Measurements from ENCODE around the gene F7. TPM values are rescaled to one million over a fixed set of nuclear protein-coding genes. Genes with fewer than 3 reads are reported as not detected.

Gene F7
- total and polyA plus RNA-seq, 2 donors (not counting 1 experiment from before 2014, with no cell fraction given), result not detected

- Histone ChIP-seq H3K9me3 (ENCODE audit: control extremely low read depth in 1 of 3, control insufficient read depth in 2 of 3, insufficient read depth in 1 of 3, low read length in 2 of 3) (no peaks in the 10 kb centered on the region), H3K27me3 (replicated peaks in 1 of 4; ENCODE audit: control extremely low read depth in 1 of 4, control insufficient read depth in 3 of 4, insufficient read depth in 4 of 4, low read length in 3 of 4) (no peaks in the 10 kb centered on the region), H3K36me3 (replicated peaks in 1 of 2; ENCODE audit: control extremely low read depth in 1 of 2, control insufficient read depth in 1 of 2, extremely low read depth in 1 of 2, insufficient read depth in 2 of 2, low read length in 1 of 2) (no peaks in the 10 kb centered on the region), H3K79me2 (ENCODE audit: control insufficient read depth, insufficient read depth, low read length) (no peaks in the 10 kb centered on the region), H3K4me1 (ENCODE audit: control insufficient read depth in 2 of 2, insufficient read depth in 2 of 2, low read length in 2 of 2) (no peaks in the 10 kb centered on the region), H4K20me1 (ENCODE audit: control insufficient read depth, insufficient read depth, low read length, poor library complexity, severe bottlenecking) (no peaks in the 10 kb centered on the region), H3K4me2 (replicated peaks; ENCODE audit: low read depth, low read length, poor library complexity, severe bottlenecking) (no peak overlapping the region), H2AFZ (ENCODE audit: insufficient read depth, low read depth, low read length, poor library complexity, severe bottlenecking) (no peak overlapping the region), H3K9ac (ENCODE audit: low read length) (no peak overlapping the region), H3K27ac (ENCODE audit: low read length in 2 of 2) (no peak overlapping the region), H3K4me3 (ENCODE audit: control extremely low read depth in 1 of 5, extremely low read depth in 1 of 5, insufficient read depth in 1 of 5, low read depth in 2 of 5, low read length in 4 of 5) (no peak overlapping the region)
- no peak overlapping the region for H3K4me3 Mint-ChIP-seq
- ATAC-seq (ENCODE audit: low read depth) (no peak), DNase-seq (no peak)
- H3K27ac Mint-ChIP-seq, result no peak overlapping the region
- H3K27me3 Mint-ChIP-seq, result peaks cover 4% of the 10 kb centered on the region
- no peak for TF ChIP-seq EZH2 (IDR thresholded peaks at IDR 0.05; ENCODE audit: borderline replicate concordance, insufficient read depth, low read depth, low read length, poor library complexity, severe bottlenecking)
- TF ChIP-seq, protein P1, sequence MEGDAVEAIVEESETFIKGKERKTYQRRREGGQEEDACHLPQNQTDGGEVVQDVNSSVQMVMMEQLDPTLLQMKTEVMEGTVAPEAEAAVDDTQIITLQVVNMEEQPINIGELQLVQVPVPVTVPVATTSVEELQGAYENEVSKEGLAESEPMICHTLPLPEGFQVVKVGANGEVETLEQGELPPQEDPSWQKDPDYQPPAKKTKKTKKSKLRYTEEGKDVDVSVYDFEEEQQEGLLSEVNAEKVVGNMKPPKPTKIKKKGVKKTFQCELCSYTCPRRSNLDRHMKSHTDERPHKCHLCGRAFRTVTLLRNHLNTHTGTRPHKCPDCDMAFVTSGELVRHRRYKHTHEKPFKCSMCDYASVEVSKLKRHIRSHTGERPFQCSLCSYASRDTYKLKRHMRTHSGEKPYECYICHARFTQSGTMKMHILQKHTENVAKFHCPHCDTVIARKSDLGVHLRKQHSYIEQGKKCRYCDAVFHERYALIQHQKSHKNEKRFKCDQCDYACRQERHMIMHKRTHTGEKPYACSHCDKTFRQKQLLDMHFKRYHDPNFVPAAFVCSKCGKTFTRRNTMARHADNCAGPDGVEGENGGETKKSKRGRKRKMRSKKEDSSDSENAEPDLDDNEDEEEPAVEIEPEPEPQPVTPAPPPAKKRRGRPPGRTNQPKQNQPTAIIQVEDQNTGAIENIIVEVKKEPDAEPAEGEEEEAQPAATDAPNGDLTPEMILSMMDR (IDR thresholded peaks at IDR 0.05), result no peak
- intact Hi-C loops (cut with micrococcal nuclease), result no loop called here
- H3K4me1 Mint-ChIP-seq, result no peaks in the 10 kb centered on the region
- H3K9me3 Mint-ChIP-seq (ENCODE audit: insufficient read depth), result no peaks in the 10 kb centered on the region
- POLR2A ChIA-PET, result no interaction called here
- WGBS (ENCODE audit: insufficient coverage), result 94% methylated on average over 15 of the region's 16 CpGs
- CTCF ChIA-PET, result no interaction called here
Observed at GRCh38 chr13:113119166-113119821, 13.7 kb downstream of the F7 start.

DNA sequence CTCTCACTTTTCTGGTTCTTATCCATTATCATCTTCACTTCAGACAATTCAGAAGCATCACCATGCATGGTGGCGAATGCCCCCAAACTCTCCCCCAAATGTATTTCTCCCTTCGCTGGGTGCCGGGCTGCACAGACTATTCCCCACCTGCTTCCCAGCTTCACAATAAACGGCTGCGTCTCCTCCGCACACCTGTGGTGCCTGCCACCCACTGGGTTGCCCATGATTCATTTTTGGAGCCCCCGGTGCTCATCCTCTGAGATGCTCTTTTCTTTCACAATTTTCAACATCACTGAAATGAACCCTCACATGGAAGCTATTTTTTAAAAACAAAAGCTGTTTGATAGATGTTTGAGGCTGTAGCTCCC is 14.2 kb downstream of the F7 start:
- no peaks in the 10 kb centered on the region for H3K9me3 Mint-ChIP-seq (ENCODE audit: insufficient read depth)
- H3K9ac ChIP-seq (ENCODE audit: low read length), result no peak overlapping the region
- H3K36me3 ChIP-seq (replicated peaks in 1 of 2; ENCODE audit: control extremely low read depth in 1 of 2, control insufficient read depth in 1 of 2, extremely low read depth in 1 of 2, insufficient read depth in 2 of 2, low read length in 1 of 2), result no peaks in the 10 kb centered on the region
- H3K79me2 ChIP-seq (ENCODE audit: control insufficient read depth, insufficient read depth, low read length), result no peaks in the 10 kb centered on the region
- H3K27me3 Mint-ChIP-seq, result peaks cover 4% of the 10 kb centered on the region
- ChIA-PET POLR2A (no interaction called here), CTCF (no interaction called here)
- H3K4me1 Mint-ChIP-seq, result no peaks in the 10 kb centered on the region
- no peak overlapping the region for H3K27ac ChIP-seq (ENCODE audit: low read length in 2 of 2)
- H3K4me2 ChIP-seq (replicated peaks; ENCODE audit: low read depth, low read length, poor library complexity, severe bottlenecking), result no peak overlapping the region
- H3K4me3 ChIP-seq (ENCODE audit: control extremely low read depth in 1 of 5, extremely low read depth in 1 of 5, insufficient read depth in 1 of 5, low read depth in 2 of 5, low read length in 4 of 5), result no peak overlapping the region
- DNase-seq (no peak), ATAC-seq (ENCODE audit: low read depth) (no peak)
- WGBS (ENCODE audit: insufficient coverage), result 96% methylated on average over 5 of the region's 7 CpGs
- no peaks in the 10 kb centered on the region for H3K27me3 ChIP-seq (replicated peaks in 1 of 4; ENCODE audit: control extremely low read depth in 1 of 4, control insufficient read depth in 3 of 4, insufficient read depth in 4 of 4, low read length in 3 of 4)
- no peaks in the 10 kb centered on the region for H3K4me1 ChIP-seq (ENCODE audit: control insufficient read depth in 2 of 2, insufficient read depth in 2 of 2, low read length in 2 of 2)
- no peaks in the 10 kb centered on the region for H4K20me1 ChIP-seq (ENCODE audit: control insufficient read depth, insufficient read depth, low read length, poor library complexity, severe bottlenecking)
- no peak overlapping the region for H2AFZ ChIP-seq (ENCODE audit: insufficient read depth, low read depth, low read length, poor library complexity, severe bottlenecking)
- H3K4me3 Mint-ChIP-seq, result no peak overlapping the region
- intact Hi-C loops (cut with micrococcal nuclease), result no loop called here
- no peak for TF ChIP-seq EZH2 (IDR thresholded peaks at IDR 0.05; ENCODE audit: borderline replicate concordance, insufficient read depth, low read depth, low read length, poor library complexity, severe bottlenecking)
- no peaks in the 10 kb centered on the region for H3K9me3 ChIP-seq (ENCODE audit: control extremely low read depth in 1 of 3, control insufficient read depth in 2 of 3, insufficient read depth in 1 of 3, low read length in 2 of 3)
- no peak overlapping the region for H3K27ac Mint-ChIP-seq

Data from B cell (primary cell).